GM18517 (cell line): ENCODE results near the gene DNAJC4.

ENCODE experiments used
- ATAC-seq: cut with Tn5 transposase; IDR thresholded peaks from one replicate; pipeline ENCODE4 v1.9.1; 2021; ENCODE audit warnings: mild to moderate bottlenecking, moderate library complexity; ENCODE audit not compliant: unreplicated experiment

DNAJC4 gene

GRCh38 chr11:64230171-64230984 lies at the start of gene DNAJC4:
Gene DNAJC4, plus strand, starts transcription at chr11:64230548. Its CDS starts 307 bp downstream, at chr11:64230855.
- no peak for ATAC-seq

- ATAC-seq, result no peak
Observed at GRCh38 chr11:64180891-64181290, 49.5 kb upstream of the DNAJC4 start.

GRCh38 chr11:64181506-64182411 lies 48.6 kb upstream of the DNAJC4 start:
- ATAC-seq, result no peak

GRCh38 chr11:64183890-64184289 lies 46.5 kb upstream of the DNAJC4 start:
- no peak for ATAC-seq

GRCh38 chr11:64185175-64185692 lies 45.1 kb upstream of the DNAJC4 start:
- peak; percentile 25 for ATAC-seq

GRCh38 chr11:64185693-64186491 lies 44.5 kb upstream of the DNAJC4 start, which contains the start of gene STIP1:
Gene STIP1, plus strand, starts transcription at chr11:64186171. Its CDS starts 91 bp downstream, at chr11:64186262.
- ATAC-seq, result peak; percentile 89

GRCh38 chr11:64186492-64187165 lies 43.7 kb upstream of the DNAJC4 start:
- ATAC-seq, result no peak

GRCh38 chr11:64192434-64192833 lies 37.9 kb upstream of the DNAJC4 start:
- ATAC-seq, result no peak

GRCh38 chr11:64196626-64197025 lies 33.7 kb upstream of the DNAJC4 start:
- ATAC-seq, result no peak

GRCh38 chr11:64198511-64198910 lies 31.8 kb upstream of the DNAJC4 start:
- ATAC-seq, result no peak

- no peak for ATAC-seq
Observed at GRCh38 chr11:64201543-64201942, 28.8 kb upstream of the DNAJC4 start.

- no peak for ATAC-seq
Observed at GRCh38 chr11:64202992-64203391, 27.4 kb upstream of the DNAJC4 start.

- ATAC-seq, result no peak
Observed at GRCh38 chr11:64203421-64204079, 26.8 kb upstream of the DNAJC4 start.

- ATAC-seq, result no peak
Observed at GRCh38 chr11:64204080-64204440, 26.3 kb upstream of the DNAJC4 start.

GRCh38 chr11:64204464-64204989 lies 25.8 kb upstream of the DNAJC4 start:
- no peak for ATAC-seq

GRCh38 chr11:64206457-64207255 lies 23.7 kb upstream of the DNAJC4 start, which contains the start of gene FERMT3:
Gene FERMT3, plus strand, starts transcription at chr11:64206721. Its CDS starts 644 bp downstream, at chr11:64207365.
- peak; percentile 15 for ATAC-seq

GRCh38 chr11:64207256-64208085 lies 22.9 kb upstream of the DNAJC4 start:
- ATAC-seq, result peak; percentile 47
